Bronchus fibroblast of lung (primary cell): Measurements from ENCODE around the gene ZCCHC13. TPM values are rescaled to one million over a fixed set of nuclear protein-coding genes. Genes with fewer than 3 reads are reported as not detected.

Experiments
- total RNA-seq: library from RNA; depleted of rRNA; stranded (reverse); fragments of >200 nt; gene quantifications from 2 replicates; pipeline ENCODE4 v1.2.3, GENCODE V29; 2015

The ZCCHC13 gene
- total RNA-seq: not detected in 2 replicates

DNA sequence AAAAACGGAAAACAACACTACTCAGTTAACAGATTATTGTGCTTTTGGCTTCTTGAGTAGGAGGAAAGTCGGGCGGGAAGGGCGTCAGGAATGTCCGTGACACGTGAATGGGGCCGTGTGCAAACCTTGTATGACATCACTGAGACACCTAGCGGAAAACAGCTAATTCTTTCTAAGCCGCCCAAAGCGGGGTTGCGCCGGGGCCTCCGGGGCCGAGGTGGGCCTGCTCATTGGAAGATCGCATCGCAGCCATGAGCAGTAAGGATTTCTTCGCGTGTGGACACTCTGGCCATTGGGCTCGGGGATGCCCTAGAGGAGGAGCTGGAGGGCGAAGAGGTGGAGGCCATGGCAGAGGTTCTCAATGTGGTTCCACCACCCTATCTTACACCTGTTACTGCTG is at the start of gene ZCCHC13:
Gene ZCCHC13 (plus strand): TSS at position 165 of the 400 bp plus-strand sequence. CDS start 87 bp downstream, at position 252.

Other genes starting within 250 kb of the ZCCHC13 start
- gene SLC16A2, start 117.3 kb downstream of the ZCCHC13 start, total RNA-seq: 11.4 and 13.6 TPM in 2 replicates